ENCODE results near the gene OPRD1. TPM values are rescaled to one million over a fixed set of nuclear protein-coding genes. Genes with fewer than 3 reads are reported as not detected.

The OPRD1 gene
- total and polyA plus RNA-seq, 3 donors from 2014 or later: 0.18 to 0.74 (median 0.63) TPM

DNA sequence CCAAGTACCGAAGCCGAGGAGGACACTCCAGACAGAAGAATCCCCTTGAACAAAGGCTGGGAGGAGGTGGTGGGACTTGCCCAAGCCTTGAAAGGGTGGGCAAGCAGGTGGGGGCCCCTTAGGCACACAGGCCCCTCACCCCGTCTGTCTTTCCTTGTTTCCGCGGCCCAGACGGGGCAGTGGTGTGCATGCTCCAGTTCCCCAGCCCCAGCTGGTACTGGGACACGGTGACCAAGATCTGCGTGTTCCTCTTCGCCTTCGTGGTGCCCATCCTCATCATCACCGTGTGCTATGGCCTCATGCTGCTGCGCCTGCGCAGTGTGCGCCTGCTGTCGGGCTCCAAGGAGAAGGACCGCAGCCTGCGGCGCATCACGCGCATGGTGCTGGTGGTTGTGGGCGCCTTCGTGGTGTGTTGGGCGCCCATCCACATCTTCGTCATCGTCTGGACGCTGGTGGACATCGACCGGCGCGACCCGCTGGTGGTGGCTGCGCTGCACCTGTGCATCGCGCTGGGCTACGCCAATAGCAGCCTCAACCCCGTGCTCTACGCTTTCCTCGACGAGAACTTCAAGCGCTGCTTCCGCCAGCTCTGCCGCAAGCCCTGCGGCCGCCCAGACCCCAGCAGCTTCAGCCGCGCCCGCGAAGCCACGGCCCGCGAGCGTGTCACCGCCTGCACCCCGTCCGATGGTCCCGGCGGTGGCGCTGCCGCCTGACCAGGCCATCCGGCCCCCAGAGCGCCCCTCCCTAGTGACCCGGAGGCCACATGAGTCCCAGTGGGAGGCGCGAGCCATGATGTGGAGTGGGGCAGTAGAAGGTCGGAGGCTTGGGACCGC is 50.8 kb downstream of the OPRD1 start:
- TF ChIP-seq POLR2A (IDR thresholded peaks at IDR 0.05): no peak
- TF ChIP-seq, protein P1, sequence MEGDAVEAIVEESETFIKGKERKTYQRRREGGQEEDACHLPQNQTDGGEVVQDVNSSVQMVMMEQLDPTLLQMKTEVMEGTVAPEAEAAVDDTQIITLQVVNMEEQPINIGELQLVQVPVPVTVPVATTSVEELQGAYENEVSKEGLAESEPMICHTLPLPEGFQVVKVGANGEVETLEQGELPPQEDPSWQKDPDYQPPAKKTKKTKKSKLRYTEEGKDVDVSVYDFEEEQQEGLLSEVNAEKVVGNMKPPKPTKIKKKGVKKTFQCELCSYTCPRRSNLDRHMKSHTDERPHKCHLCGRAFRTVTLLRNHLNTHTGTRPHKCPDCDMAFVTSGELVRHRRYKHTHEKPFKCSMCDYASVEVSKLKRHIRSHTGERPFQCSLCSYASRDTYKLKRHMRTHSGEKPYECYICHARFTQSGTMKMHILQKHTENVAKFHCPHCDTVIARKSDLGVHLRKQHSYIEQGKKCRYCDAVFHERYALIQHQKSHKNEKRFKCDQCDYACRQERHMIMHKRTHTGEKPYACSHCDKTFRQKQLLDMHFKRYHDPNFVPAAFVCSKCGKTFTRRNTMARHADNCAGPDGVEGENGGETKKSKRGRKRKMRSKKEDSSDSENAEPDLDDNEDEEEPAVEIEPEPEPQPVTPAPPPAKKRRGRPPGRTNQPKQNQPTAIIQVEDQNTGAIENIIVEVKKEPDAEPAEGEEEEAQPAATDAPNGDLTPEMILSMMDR (IDR thresholded peaks at IDR 0.05): no peak
- intact Hi-C loops (cut with DNase I; ENCODE audit: low total_unique reads): no loop called here
- 72 to 81% methylated on average over 24 to 66 of the region's 66 CpGs for WGBS, 2 donors
- H3K4me1 ChIP-seq: peaks cover 6% of the 10 kb centered on the region
- H3K27ac ChIP-seq: no peak overlapping the region
- no peaks in the 10 kb centered on the region for H3K27me3 ChIP-seq
- H3K4me3 ChIP-seq: peak overlapping the region in 1 of 2 donors; percentile 38
- no peaks in the 10 kb centered on the region for H3K9me3 ChIP-seq
- no peak for DNase-seq
- H3K36me3 ChIP-seq (ENCODE audit: low read depth, missing control alignments): no peaks in the 10 kb centered on the region

DNA sequence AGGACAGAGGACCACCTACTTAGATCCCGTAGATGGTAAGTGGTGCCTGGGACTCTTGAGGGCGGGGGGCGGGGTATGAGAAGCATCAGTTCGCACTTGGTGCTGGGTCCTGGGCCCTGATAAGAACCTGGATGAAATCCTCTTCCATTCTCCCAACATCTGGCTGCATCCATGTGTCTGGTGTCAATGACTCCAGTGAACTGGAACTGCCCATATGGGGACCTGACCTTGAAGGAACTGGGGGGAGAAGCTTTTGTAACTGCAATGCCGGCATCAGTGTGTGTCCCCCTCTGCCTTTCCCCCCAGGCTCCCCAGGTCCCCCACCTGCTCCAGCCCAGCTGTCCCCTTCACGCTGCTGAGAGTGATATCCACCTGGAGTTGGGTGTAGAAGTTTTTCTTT is 52.7 kb downstream of the OPRD1 start:
- 38 to 52% methylated on average over 2 to 6 of the region's 6 CpGs for WGBS, 2 donors
- TF ChIP-seq, protein P1 (IDR thresholded peaks at IDR 0.05): no peak
- TF ChIP-seq POLR2A (IDR thresholded peaks at IDR 0.05): no peak
- intact Hi-C loops (cut with DNase I; ENCODE audit: low total_unique reads): no loop called here

DNA sequence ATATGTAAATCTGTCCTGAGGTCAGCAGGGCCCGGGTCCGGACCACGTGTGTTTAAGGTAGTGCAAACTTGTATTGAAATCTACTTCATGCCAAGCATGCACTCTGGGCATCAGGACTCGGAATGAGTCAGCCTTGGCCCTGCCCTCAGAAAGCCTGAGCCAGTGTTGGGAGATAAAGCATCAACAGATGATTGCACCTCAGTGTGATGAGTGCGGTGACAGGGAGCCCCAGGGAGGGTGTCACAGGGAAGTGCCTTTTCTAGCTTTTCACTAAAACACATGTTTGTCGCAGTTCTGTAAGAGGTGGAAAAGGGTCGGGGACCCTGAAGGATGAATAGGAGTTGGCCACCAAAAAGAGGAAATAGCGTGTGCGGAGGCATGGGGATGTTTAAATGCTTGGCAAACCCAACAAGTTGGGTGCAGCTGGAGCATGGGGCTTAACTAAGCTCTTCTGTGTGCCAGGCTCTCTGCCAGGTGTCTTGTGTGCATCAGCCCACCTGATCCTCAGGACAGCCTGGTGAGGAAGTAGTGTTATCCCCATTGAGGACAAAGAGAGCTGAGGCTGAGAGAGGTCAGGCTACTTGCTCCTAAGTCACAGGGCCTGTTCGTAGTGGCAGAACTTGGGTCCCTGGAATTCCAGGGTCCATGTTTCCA is 54.2 kb downstream of the OPRD1 start:
- no peak for DNase-seq
- intact Hi-C loops (cut with DNase I; ENCODE audit: low total_unique reads): no loop called here
- Histone ChIP-seq H3K9me3 (no peaks in the 10 kb centered on the region), H3K4me1 (peaks cover 6% of the 10 kb centered on the region), H3K36me3 (ENCODE audit: low read depth, missing control alignments) (no peaks in the 10 kb centered on the region), H3K27ac (no peak overlapping the region), H3K4me3 (no peak overlapping the region), H3K27me3 (no peaks in the 10 kb centered on the region)
- TF ChIP-seq POLR2A (IDR thresholded peaks at IDR 0.05): no peak
- TF ChIP-seq, protein P1 (IDR thresholded peaks at IDR 0.05): no peak
- 88 to 92% methylated on average over 10 of the region's 10 CpGs for WGBS, 2 donors

More for the DNA sequence above, 52.7 kb downstream of the OPRD1 start:
- DNase-seq: no peak
- Histone ChIP-seq H3K27me3 (no peaks in the 10 kb centered on the region), H3K36me3 (ENCODE audit: low read depth, missing control alignments) (no peaks in the 10 kb centered on the region), H3K9me3 (no peaks in the 10 kb centered on the region), H3K4me1 (peaks cover 6% of the 10 kb centered on the region), H3K27ac (no peak overlapping the region), H3K4me3 (no peak overlapping the region)

DNA sequence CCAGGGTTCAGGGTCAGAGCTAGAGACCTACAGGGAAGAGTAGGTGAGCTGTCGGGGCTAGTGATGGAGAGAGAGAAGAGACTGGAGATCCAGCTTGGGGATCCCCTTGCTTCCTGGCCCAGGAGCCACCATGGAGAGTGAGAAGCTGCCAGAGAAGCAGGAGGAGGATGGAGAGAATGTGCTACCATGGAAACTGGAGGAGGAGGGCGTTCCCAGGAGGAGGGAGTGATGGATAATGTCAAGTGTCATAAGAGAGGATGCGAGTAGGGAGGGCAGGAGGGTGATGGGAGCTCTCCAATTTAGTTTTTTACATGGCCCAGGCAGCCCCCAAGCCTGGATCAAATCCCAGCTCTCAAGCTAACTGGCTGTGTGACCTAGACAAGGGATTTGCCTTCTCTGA is 55.9 kb downstream of the OPRD1 start:
- Histone ChIP-seq H3K27ac (no peak overlapping the region), H3K36me3 (ENCODE audit: low read depth, missing control alignments) (no peaks in the 10 kb centered on the region), H3K4me3 (no peak overlapping the region), H3K27me3 (no peaks in the 10 kb centered on the region), H3K9me3 (no peaks in the 10 kb centered on the region), H3K4me1 (peaks cover 6% of the 10 kb centered on the region)
- DNase-seq: no peak
- WGBS, 2 donors: 76 to 79% methylated on average over 3 of the region's 3 CpGs
- TF ChIP-seq, protein P1 (IDR thresholded peaks at IDR 0.05): no peak
- no peak for TF ChIP-seq POLR2A (IDR thresholded peaks at IDR 0.05)
- intact Hi-C loops (cut with DNase I; ENCODE audit: low total_unique reads): no loop called here

All from testis (tissue), 3 donors.